DND-41 (cell line): Measurements from ENCODE around the gene RGS1.

ENCODE experiments used
- CTCF ChIP-seq: IDR thresholded peaks from 2 replicates; pipeline ENCODE4 v1.5.1; 2012; ENCODE audit warnings: borderline replicate concordance, low read length, moderate library complexity, mild to moderate bottlenecking; ENCODE audit not compliant: poor library complexity, severe bottlenecking; ENCODE audit errors: extremely low read depth
- EZH2 ChIP-seq: IDR thresholded peaks from 3 replicates; pipeline ENCODE4 v1.6.1; 2012; ENCODE audit warnings: borderline replicate concordance, low read depth, mild to moderate bottlenecking, moderate library complexity, low read length, inconsistent platforms; ENCODE audit not compliant: severe bottlenecking

DNA sequence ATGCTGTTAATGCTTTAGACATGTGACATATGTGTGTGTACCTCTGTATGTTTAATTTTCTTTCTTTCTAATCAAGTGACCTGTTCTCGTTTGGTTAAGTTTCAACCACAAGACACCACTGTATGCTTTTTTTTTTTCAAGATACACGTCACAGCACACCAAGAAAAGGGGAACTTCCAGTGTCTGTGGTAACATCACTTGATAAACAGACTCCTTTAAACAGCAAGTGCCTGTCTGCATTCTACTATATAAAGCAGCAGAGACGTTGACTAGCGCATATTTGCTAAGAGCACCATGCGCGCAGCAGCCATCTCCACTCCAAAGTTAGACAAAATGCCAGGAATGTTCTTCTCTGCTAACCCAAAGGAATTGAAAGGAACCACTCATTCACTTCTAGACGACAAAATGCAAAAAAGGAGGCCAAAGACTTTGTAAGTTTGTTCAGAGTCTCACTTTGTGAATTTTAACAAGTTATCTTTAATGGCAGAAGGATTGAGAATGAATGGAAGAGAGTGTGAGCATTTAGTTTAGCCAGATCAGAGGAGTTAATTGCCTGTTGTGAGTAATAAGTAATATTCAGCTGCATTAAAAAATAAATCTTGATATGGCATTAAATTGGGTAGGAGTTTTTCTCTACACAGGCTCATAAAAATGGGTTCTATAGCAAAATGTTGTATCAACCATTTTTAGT is at the start of gene RGS1:
- TF ChIP-seq EZH2 = no peak
- no peak for TF ChIP-seq CTCF
